NCI-H2171 treated with DMSO at 0.1 percent for 48 hours (cell line): ENCODE measurements around the gene DDX10.
"Not testable (repeated sequence)": the region's sequence is repeated elsewhere in the genome, so short reads cannot be mapped to it uniquely, and the experiment has no call there.

ENCODE experiments used
- DNase-seq: peaks from one replicate; lab custom pipeline; 2025; lab: John Stamatoyannopoulos, UW

DDX10 gene

DNA sequence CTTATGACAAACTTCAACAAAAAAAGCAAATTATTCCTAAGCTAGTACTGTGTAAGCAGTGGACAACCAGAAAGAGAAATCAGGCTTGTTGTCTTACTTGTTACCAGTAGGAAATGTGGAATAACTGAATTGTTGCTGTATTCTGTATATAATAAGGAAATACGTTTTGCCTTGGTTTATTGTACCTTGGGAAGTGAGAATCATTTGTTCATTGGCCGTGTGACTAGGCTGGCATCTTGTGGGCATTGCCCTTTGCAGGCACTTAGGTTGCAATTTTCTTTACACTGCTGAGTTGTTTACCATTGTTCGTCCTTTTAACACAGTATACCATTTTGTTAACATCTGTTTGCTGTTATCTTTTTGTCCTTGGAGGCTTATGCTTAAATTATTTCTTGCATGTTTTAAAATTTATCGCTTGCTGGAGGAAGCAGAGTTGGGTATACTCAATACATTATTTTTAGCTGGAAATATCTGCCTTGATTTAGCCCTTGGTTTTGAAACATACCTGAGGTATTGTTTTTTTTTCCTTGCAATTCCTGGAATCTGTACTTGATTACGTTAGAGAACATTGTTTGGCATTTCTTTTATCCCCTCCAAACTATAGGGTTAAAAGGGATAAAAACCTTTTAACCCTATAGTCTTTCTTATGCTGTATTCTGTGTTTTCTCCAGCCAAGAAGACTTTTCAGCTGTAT lies 109.3 kb downstream of the DDX10 start:
- DNase-seq = no peak

GRCh38 chr11:108775324-108775723 lies 110.5 kb downstream of the DDX10 start:
- no peak for DNase-seq

DNA sequence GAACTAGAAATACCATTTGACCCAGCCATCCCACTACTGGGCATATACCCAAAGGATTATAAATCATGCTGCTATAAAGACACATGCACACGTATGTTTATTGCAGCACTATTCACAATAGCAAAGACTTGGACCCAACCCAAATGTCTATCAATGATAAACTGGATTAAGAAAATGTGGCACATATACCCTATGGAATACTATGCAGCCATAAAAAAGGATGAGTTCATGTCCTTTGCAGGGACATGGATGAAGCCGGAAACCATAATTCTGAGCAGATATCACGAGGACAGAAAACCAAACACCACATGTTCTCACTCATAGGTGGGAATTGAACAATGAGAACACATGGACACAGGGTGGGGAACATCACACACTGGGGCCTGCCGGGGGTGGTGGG lies 114.3 kb downstream of the DDX10 start:
- not testable (repeated sequence) for DNase-seq

DNA sequence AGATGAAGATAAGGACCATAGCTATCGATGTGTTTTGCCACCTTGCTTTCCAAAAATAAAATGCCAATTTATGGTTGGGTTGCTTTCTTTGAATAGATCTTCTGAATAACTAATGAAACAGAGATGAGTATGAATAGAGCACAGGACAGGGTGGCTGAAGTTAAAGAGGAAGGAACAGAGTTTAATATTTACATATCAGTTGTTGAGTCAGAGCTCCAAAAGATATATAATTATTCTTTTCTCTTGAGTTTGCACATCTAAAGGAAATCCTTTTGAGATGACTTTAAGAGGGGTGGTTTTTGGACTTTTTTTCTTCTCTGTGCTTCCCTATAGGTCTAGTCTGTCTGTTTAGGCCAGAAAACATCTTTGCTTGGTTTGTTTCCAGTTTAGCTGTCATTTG lies 115.2 kb downstream of the DDX10 start:
- DNase-seq = no peak

- no peak for DNase-seq
Measured at GRCh38 chr11:108781946-108782345, 117.1 kb downstream of the DDX10 start.

DNA sequence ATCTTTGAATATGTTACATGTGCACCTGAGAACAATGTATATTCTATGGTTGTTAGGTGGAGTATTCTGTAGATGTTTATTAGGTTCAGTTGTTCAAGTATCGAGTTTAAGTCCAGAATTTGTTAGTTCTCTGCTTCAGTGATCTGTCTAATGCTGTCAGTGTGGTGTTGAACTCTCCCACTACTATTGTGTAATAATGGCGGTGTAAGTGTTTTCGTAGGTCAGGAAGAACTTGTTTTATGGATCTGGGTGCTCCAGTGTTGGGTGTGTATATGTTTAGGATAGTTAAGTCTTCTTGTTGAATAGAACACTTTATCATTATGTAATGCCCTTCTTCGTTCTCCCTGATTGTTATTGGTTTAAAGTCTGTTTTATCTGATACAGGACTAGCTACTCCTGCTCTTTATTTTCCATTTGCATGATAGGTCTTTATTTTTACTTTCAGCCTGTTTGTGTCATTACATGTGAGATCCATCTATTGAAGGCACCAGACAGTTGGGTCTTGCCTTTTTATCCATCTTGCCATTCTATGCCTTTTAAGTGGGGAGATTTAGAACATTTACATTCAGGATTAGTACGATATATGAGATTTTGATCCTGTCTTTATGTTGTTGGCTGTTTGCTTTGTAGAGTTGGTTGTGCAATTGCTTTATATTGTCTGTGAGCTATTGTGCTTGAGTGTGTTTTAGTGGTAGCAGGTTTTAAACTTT lies 121.6 kb downstream of the DDX10 start:
- no peak for DNase-seq

- no peak for DNase-seq
Measured at GRCh38 chr11:108787105-108787504, 122.2 kb downstream of the DDX10 start.

GRCh38 chr11:108788565-108789199 lies 123.8 kb downstream of the DDX10 start:
- DNase-seq = no peak

- DNase-seq = no peak
Measured at GRCh38 chr11:108790501-108791299, 125.8 kb downstream of the DDX10 start.

DNA sequence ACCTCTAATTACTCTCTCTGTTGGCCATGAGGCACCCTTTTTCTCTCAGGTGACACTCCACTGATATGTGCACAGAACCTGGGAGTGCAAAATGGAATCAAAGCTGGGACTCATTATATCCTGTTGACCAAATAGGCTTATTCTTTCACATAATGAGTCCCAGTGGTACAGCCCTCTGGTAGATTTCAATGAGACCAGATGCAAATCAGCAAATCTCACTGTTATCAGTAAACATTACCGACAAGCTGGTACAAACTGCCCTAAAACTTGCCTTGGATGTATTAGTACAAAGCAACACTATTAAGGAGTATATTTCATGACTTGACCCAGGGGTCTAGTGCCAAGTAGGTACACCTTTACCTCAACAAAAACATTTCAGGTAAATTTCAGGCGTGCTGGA lies 128.3 kb downstream of the DDX10 start:
- DNase-seq = no peak

DNA sequence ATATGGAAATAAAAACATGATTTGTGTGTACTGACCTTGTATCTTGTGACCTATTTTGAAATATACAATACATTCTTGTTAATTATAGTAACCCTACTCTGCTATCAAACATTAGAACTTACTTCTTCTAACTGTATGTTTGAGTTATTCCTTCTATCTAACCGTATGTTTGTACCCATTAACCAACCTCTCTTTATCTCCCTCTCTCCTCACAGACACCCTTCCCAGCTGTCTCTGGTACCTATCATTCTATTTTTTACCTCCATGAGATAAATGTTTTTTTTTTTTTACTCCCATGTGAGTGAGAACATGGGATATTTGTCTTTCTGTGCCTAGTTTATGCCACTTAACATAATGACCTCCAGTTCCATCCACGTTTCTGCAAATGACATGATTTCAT lies 128.7 kb downstream of the DDX10 start:
- DNase-seq = no peak

- DNase-seq = no peak
Measured at GRCh38 chr11:108796551-108796950, 131.7 kb downstream of the DDX10 start.

- no peak for DNase-seq
Measured at GRCh38 chr11:108797578-108798100, 132.8 kb downstream of the DDX10 start.

- no peak for DNase-seq
Measured at GRCh38 chr11:108802492-108802891, 137.6 kb downstream of the DDX10 start.

DNA sequence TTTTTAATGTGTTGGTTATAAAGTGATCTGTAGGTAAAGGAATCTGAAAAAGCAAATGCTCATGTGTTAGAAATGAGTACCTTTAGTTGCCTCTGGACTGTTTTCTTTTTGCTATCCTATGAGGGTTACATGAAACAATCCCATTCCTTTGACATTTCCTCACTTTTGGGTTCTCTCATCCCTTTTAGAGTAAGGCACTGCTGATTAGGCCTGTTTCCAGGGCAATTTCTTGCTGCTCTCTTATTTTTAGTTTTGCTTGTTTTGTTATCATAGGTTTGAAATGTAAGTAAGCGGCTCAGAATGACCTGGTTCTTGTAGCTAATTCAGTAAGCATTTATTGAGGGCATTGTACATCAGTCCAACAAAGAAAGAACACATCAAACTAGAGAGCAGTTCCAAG lies 138.9 kb downstream of the DDX10 start:
- DNase-seq = no peak

- DNase-seq = no peak
Measured at GRCh38 chr11:108804511-108804910, 139.6 kb downstream of the DDX10 start.

DNA sequence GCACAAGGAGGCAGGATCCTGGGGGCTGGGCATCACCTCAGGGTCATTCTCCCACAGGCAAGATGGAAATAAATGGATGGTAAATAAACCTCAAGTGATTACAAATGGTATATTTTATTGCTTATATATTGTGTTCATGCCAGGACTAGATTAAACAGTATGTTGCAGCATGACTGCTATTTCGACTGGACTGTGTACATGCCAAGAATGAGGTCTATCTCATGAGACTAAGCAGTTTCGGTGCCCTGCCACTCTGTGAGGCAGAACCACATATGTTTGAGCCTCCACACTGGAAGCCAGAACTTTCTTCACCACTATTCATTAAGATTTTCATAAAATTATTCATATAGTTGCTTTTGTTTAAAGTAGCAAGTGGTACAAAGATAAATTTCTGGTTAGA lies 140.2 kb downstream of the DDX10 start:
- no peak for DNase-seq

GRCh38 chr11:108807262-108807661 lies 142.4 kb downstream of the DDX10 start:
- no peak for DNase-seq

- no peak for DNase-seq
Measured at GRCh38 chr11:108813086-108813485, 148.2 kb downstream of the DDX10 start.

GRCh38 chr11:108817976-108818375 lies 153.1 kb downstream of the DDX10 start:
- DNase-seq = no peak

DNA sequence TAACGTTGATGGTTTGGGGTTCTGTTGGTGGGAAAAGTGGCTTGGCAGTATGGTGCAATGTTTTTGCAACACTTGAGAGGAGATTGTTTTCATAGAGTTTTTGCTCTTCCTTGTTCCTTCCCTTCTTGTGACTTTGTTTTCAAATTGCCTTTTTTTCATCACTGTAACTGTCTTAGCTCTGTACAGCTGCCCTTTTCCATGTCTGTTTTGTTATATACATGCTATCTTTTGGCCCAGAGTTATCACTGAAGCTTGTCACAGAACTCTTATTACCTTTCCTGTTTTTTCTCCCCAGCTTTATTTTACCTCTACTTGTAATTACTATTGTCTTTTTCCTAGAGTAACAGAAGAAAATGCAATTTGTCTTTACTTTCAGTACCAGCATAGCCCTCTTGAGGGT lies 154.1 kb downstream of the DDX10 start:
- no peak for DNase-seq

DNA sequence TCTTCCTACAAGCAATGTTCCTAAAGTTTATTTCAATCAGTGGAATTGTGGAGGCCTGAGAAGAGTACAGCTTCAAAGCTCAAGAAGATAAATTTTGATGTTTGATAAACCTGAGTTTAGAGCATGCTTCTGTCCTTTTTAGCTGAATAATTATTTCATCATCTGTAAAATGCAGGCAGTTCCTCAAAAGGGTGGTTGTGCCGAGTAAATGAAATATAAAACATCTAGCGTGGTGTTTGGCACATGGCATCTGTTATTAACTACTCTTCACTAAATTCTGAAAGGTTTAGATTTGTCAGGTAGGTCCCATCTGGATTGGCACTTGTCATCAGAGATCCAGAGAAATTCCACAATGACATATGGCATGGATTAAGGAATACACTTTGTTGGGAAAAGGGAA lies 155.1 kb downstream of the DDX10 start:
- peak; percentile 62 for DNase-seq
